ENCODE measurements around the gene S100A4. TPM values are rescaled to one million over a fixed set of nuclear protein-coding genes. Genes with fewer than 3 reads are reported as not detected.

S100A4 gene
- 874 and 1,480 TPM in 2 replicates for total RNA-seq

DNA sequence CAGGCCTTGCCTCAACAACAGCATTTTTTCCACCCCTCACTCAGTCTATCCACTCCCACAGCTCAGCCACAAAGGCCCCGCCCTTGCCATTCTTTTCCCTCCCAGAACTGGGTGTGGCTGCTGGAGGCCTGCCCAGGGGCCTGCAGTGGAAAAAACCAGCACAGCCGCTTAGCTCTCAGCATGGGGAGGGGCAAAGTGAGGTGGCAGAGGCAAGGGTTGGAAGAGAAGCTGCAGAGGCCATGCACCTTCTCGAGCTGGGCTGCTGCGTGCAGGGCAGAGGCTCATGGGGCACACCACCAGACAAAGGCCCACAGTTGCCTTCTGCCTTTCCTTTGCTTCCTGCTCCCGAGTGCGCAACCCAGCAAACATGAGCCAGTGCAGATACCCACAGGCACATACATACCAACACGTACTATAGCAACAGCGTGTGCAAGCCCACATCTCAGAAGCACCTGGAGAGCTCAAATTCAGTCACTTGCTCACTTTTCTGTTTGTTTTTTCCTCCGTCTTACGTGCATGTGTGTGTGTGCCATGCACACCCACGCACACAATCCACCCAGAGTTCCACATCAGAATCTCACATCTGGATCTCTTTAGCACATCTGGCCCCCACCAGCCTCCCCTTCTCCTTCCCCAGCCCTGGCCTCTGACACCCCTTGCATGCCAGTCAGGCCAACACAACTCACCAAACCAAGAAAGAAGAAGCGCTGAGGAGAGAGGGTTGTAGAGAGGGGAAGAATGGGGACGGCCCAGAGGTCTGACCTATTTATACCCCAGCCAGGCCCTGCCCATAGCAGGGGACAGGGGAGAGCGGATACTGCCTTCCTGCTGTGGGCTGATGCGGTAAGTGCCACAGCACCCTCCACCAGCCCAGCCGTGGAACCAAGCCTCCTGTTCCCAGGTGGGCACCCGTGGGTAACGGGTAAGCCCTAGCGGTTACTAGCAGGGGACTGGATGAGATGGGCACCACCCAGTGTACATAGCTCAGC lies at the start of gene S100A4:
Gene S100A4 (minus strand): TSS at position 740 of the 989 bp plus-strand sequence. CDS start 1,012 bp downstream, outside the sequence.

DNA sequence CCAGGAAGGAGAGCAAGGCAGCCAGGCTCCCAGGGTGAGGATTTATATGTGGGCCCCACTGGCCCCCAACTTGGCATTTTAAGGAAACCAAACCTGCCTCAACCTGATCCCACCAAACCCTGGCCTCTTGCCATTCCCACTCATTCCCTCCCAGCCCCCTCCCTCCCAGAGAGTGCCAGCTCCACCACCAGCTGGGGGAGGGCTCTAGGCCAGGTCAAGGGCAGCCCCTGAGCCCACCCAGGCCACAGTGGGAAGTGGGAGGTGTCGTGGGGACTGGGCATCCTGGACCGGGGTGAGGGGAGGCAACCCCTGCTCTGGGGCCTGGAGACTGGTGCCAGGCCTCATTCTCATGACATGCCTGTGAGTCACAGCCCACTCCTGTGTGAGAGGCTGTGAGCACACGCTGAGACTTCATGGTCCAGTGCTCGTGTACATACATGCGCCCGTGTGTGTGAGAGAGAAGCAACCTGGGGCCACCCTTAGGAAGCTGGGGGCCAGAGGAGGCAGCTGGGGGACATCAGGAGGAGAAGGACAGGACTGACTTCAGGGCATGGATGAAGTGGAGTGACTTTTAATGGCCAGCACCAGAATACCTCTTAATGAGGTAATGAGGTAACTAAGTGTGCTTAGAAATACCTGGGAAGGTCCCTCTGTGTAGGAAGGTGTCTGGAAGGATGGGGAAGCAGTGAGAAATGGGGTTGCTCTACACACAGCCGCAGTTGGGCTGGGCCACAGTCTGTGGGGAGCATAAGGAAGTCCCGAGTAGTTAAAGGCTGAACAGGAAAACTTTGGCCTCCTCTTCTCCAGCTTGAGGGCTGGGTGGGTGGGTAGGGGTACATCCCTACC lies 20.1 kb upstream of the S100A4 start, which contains the start of gene S100A2:
Gene S100A2 (minus strand): TSS at position 316 of the 846 bp plus-strand sequence. CDS start 1,967 bp downstream, outside the sequence.

DNA sequence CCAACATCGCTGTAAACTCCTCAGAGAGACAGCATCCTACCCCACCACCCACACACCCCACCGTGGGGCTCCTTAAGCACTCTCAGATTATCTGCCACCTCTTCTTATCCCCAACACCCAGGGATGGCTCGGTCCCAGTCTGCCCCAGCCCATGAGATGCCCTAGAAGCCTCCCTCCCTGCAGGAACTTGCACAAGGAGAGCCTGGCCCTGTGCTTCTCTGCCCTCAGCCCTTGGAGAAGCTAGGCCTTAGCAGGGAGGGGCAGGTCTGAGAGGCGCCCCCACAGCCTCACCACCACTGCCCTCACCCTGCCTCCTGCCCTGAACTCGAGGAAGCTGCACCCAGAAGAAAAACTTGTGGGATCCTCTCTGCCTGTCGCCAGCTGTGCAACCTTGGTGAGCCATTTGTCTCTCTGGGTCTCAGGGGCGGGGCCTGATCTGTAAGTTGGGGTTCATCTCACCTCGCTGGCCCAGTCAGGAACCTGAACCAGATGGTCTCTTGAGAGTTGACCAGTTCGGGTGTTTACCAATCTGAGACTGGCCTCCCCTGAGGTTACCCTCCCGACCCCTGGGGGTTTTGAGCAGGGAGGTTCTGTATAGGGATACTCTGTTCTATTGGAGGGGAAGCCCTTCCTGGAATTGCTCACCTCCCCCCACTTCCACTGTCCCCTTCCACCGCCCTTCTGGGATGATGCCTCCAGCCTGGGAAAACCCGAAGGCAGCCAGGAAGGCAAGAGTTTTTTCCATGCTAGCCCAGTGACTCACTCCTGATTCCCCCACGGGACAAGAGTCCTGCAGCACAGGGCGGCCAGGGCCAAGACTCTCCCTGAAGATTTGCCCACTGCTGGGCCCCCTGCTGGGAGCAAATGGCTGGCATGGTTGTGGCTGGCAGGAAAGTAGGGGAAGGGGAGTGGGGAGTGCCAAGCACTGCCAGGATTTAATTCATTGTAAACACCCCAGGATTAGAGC lies 3.4 kb upstream of the S100A4 start, which contains the start of gene S100A3:
Gene S100A3 (minus strand): TSS at position 537 of the 967 bp plus-strand sequence. CDS start 773 bp downstream, outside the sequence.

DNA sequence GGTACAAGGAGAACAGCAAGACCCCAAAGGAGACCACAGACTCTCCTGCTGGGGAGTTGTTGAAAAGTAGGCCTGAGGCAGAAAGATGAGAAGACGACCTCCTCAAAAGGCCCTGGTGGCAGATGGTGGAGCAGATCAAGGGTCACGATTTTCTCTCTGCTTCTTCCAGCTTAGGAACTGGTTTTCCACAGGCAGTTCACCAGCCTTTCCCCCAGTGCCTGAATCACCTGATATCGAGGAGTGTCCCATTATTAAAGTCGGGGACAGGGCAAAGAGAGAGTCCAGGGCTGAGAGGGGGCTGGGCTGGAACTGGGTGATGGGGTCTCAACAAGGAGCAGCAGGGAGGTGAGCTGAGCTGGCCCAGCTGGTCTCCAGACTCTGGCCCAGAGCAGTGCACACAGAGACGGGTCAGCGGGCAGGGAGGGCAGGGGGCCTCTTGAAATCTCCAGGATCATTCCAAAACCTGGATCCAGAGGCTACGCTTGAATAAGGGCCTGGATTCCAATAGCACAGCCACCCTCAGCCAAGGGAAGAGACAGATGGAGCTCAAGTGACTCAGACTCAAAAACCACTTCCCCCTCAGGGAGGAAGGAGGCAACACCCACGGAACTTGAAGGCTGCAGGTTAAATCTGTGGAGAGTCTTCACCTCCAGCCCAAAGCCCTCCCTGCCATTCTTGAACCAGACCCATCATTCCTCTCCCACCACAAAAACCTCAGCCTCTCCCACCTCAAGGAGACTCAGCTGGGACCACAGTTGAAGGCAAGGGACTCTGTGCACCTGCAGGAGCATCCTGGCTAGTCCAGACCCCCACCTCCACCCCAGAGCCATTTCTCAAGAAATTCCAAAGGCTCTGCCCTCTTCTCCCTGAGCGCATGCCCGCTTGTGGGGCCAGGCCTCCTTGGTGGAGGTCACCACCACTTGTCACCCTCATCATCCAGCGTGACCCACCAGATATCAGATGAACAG lies 4.9 kb downstream of the S100A4 start, which contains the start of gene S100A5:
Gene S100A5 (minus strand): TSS at position 541 of the 968 bp plus-strand sequence. CDS start 743 bp downstream, outside the sequence.

GRCh38 chr1:153535242-153536011 lies 10.2 kb downstream of the S100A4 start, which contains the start of gene S100A6:
Gene S100A6 (minus strand): TSS chr1:153535991. CDS start chr1:153535339, 652 bp downstream.

Other genes with a start within 250 kb of the S100A4 start
- gene PGLYRP3, start 232.9 kb downstream of the S100A4 start, total RNA-seq, result not detected in 2 replicates
- not detected in 2 replicates for gene PGLYRP4, start 197.0 kb downstream of the S100A4 start, total RNA-seq
- 0.49 TPM in 1 of 2 replicates, not detected in the other for gene S100A9, start 188.0 kb downstream of the S100A4 start, total RNA-seq
- gene S100A12, start 170.2 kb downstream of the S100A4 start, total RNA-seq, result not detected in 2 replicates
- not detected in 2 replicates for gene S100A8, start 154.7 kb downstream of the S100A4 start, total RNA-seq
- gene S100A7A, start 129.3 kb downstream of the S100A4 start, total RNA-seq, result not detected in 2 replicates
- gene S100A7, start 85.2 kb downstream of the S100A4 start, total RNA-seq, result not detected in 2 replicates
- 1,038 and 1,069 TPM in 2 replicates for gene S100A6, start 9.8 kb downstream of the S100A4 start, total RNA-seq
- not detected in 2 replicates for gene S100A5, start 4.9 kb downstream of the S100A4 start, total RNA-seq
- gene S100A3, start 3.5 kb upstream of the S100A4 start, total RNA-seq, result 6.3 and 6.6 TPM in 2 replicates
- 3.4 and 6.8 TPM in 2 replicates for gene S100A2, start 20.0 kb upstream of the S100A4 start, total RNA-seq
- 157 and 225 TPM in 2 replicates for gene S100A16, start 67.3 kb upstream of the S100A4 start, total RNA-seq
- gene S100A14, start 70.5 kb upstream of the S100A4 start, total RNA-seq, result 0.36 and 0.65 TPM in 2 replicates
- gene S100A13, start 81.7 kb upstream of the S100A4 start, total RNA-seq, result 71.1 and 103 TPM in 2 replicates
- gene S100A1, start 82.6 kb upstream of the S100A4 start, total RNA-seq, result not detected in 2 replicates
- gene CHTOP, start 88.3 kb upstream of the S100A4 start, total RNA-seq, result 44.3 and 53.1 TPM in 2 replicates
- 45.8 and 56.8 TPM in 2 replicates for gene SNAPIN, start 112.9 kb upstream of the S100A4 start, total RNA-seq
- gene ILF2, start 125.2 kb upstream of the S100A4 start, total RNA-seq, result 116 and 124 TPM in 2 replicates
- gene NPR1, start 132.9 kb upstream of the S100A4 start, total RNA-seq, result under 0.01 TPM in 1 of 2 replicates, not detected in the other
- 44.7 and 53.4 TPM in 2 replicates for gene INTS3, start 182.2 kb upstream of the S100A4 start, total RNA-seq
- gene SLC27A3, start 229.6 kb upstream of the S100A4 start, total RNA-seq, result 9.5 and 14.3 TPM in 2 replicates